ENCODE measurements around the gene ERGIC1. TPM values are rescaled to one million over a fixed set of nuclear protein-coding genes. Genes with fewer than 3 reads are reported as not detected.
"Not testable (repeated sequence)": the region's sequence is repeated elsewhere in the genome, so short reads cannot be mapped to it uniquely, and the experiment has no call there.

Gene ERGIC1
- total RNA-seq, 1 donor from 2014 or later, result 74.8 TPM

DNA sequence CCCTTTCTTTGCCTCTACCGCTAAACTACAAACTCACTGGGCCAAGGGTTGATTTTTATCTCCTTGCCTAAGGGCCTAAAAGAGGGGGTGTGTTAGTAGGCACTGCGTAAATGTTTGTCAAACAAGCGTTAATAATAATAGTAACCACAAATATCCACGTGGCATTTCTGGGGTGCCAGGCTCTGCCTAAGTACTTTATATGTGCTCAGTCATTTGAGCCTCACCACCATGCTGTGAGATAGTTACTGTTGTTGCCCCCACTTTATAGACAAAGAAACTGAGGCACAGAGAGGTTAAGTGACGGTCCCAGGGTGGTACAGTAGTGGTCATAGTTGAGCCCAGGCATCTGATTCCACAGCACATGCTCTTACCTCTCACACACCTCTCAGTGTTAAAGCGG is 52.4 kb downstream of the ERGIC1 start:
- no peak for ATAC-seq
- no peak for DNase-seq (ENCODE audit: missing footprints)
- intact Hi-C loops (cut with DNase I), result no loop called here

DNA sequence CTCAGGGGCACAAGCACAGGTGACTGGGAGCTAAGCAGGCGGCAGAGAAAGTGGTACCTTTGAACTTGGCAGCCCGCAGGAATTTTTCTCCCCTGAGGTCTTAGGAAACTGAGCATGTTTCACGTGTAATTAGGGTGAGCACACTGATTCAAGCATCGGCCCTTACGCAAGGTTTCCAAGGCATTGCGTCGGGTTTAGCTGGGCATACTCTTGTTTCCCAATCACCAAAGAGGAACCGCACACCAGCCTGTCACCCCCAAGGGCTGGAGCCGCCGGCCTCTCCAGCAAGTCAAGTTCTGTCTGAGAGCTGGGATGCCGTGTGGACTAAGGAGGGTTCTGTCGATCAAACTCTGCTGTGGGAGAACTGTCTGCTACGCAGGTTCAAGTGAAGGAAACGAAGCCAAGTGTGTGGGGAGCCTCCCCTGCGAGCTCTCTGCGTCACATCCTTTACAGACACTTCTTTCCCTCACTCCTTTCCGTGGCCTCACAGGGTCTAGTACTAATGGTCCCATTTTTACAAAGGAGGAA is 53.0 kb downstream of the ERGIC1 start:
- ATAC-seq, result peak; percentile 43
- DNase-seq (ENCODE audit: missing footprints), result peak; percentile 91
- intact Hi-C loops (cut with DNase I), result no loop called here

DNA sequence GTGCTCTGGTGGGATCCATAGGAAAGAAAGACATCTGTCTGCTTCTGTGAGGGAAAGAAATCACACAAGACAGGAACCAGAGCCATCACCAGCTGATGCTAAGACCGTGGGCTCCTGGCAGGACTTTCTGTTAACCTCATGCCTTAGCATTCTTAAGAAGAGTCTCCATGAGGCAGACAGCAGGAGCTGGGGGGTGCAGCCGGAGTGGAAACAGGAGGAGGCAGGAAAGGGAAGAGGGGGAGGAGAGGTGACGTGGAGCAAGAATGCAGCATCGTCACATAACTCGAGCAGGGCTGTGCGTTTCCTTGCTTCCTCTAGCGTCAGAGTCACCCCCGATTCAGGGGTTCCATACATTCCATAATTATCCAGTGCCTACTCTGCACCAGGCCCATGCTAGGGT is 53.6 kb downstream of the ERGIC1 start:
- intact Hi-C loops (cut with DNase I), result no loop called here
- DNase-seq (ENCODE audit: missing footprints) (no peak), ATAC-seq (no peak)

DNA sequence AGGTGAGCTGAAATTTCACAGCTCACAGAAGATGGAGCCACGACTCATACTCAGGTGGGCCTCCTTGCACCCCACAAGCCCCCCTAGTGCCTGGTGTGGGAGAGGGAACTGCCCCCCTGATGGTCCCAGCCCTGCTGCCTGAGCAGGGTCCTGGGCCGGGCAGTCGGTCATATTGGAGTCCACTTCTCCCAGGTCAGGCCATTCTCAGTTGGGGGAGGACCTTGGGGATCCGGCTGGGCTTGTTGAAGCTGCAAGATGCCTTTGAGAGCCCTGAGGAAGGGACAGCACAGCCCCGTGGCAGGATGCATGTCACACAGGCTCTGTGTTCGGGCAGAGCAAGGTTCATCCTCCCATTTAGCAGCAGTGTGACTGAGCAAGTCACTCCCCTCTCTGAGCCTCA is 56.6 kb downstream of the ERGIC1 start:
- intact Hi-C loops (cut with DNase I), result no loop called here
- DNase-seq (ENCODE audit: missing footprints), result no peak
- no peak for ATAC-seq

DNA sequence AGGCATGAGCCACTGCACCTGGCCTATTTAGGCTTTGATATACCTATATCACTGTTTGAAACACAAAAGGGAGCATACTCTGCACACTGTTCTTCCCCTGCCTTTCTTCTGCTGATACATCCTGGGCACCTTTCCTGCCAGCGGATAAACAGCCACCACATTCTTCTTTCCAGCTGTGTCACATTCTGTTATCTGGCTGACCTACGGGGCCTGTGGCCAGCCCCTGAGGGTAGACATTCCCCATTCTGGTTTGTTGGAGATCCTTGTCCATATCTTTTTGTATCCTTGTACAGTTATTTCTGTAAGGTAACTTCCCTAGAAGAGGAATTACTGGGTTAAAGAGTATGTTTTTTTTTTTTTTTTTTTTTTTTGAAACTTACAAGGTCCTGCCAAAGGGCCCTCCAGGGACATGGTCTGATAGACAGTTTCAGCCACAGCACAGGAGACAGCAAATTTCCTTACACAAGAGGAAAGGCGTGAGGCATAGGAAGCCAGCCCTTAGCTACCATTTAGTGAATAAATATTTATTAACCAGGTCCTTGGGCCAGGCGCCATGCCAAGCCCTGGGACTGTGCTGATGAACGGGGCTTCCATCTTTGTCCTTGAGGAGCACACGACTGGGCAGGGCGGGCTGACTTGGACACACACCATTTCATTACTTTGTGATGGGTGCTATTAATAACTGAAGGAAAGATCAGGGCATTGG is 57.8 kb downstream of the ERGIC1 start:
- intact Hi-C loops (cut with DNase I), result no loop called here
- DNase-seq (ENCODE audit: missing footprints) (peak; percentile 88), ATAC-seq (peak; percentile 73)

DNA sequence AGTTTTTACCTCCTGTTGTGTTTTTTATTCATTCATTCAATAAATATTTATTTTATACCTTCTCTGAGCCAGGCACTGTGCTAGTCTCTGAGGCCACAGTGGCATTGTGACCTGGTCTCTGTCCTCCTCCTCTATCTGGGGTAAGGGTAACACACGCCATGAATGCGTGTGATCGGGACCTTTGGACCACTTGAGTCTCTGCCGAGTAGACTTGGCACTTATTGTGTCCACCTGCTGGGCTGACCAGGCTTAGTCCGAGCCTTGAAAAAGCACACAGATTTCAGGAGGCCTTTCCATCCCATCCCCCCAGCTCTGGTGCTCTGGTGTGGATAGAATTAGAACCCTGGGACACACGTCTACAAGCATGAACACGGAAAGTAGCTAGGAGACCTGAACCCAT is 58.7 kb downstream of the ERGIC1 start:
- DNase-seq (ENCODE audit: missing footprints), result no peak
- peak; percentile 56 for ATAC-seq
- intact Hi-C loops (cut with DNase I), result no loop called here

DNA sequence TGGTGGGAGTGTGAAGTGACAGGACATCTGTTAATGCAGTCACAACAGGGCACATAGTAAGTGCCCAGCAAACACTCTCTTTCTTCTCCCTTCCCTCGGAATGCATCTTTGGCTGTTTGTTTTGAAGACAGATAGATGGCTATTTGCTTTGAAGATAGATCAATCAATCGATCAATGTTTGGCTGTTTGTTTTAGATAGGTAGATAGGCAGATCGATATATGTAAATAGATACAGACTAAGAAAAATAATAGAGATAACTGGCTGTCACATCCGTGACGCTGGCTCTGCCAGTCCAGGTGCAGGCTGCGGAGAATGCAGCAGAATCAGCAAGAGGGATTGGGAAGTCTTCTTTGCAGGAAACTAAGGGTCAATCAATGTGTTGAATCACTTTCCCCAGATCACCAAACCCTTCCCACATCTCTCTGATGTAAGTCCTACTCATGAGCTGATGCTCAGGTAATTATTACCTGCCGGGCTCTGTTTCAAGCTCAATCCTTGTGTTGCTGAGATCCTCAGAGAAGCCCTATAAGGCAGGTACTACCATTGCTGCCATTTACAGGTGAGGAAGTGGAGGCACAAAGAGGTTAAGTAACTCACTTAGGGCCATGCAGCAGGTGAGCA is 60.8 kb downstream of the ERGIC1 start:
- no peak for ATAC-seq
- DNase-seq (ENCODE audit: missing footprints), result no peak
- intact Hi-C loops (cut with DNase I), result no loop called here

DNA sequence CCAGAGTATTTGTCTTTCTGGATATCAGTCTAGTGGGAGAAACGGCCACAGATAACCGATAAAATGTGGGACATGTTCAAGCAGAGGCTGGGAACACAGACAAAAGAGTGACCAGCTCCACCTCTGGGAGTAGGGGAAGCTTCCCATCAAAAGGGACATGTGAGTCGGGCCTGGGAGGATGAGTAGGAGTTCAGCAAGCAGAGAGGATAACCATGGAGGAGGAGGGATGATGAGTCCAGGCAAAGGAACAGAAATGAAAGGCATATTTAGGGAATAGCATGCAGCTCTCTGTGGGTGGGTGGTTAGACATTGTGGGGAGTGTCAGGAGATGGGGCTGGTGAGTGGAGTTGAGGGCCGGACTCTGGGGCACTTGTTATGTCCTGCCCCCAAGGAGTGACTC is 61.5 kb downstream of the ERGIC1 start:
- intact Hi-C loops (cut with DNase I), result no loop called here
- DNase-seq (ENCODE audit: missing footprints), result no peak
- ATAC-seq, result no peak

DNA sequence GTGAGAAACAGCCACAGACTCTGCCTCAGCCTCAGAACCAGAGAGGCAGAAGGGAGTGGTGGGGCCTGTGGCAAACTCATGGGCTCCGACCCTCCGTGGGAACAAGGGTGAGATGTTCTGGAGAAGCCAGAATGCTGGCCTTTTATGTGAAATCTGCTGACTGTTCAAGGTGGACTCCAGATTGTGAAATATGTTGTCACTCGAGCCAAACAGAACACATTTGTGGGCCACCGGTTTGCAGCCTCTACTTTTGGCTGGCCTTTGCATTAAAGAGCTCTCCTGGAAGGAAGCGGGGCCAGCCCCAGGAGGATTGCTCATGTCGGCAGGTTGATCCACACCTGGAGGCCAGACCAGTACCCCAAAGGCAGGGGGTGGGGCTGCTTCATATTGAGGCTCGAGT is 62.4 kb downstream of the ERGIC1 start:
- DNase-seq (ENCODE audit: missing footprints), result no peak
- intact Hi-C loops (cut with DNase I), result no loop called here
- no peak for ATAC-seq

DNA sequence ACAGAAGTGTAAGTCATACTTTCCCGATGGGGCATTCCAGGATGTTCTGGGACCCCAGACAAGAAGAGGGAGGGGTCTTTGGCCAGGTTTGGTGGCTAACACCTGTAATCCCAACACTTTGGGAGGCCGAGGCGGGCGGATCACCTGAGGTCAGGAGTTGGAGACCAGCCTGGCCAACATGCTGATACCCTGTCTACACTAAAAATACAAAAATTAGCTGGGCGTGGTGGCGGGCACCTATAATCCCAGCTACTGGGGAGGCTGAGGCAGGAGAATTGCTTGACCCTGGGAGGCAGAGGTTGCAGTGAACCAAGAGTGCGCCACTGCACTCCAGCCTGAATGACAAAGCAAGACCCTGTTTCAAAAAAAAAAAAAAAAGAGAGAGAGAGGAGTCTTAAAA is 63.0 kb downstream of the ERGIC1 start:
- DNase-seq (ENCODE audit: missing footprints); intact Hi-C loops (cut with DNase I); ATAC-seq: not testable (repeated sequence)

DNA sequence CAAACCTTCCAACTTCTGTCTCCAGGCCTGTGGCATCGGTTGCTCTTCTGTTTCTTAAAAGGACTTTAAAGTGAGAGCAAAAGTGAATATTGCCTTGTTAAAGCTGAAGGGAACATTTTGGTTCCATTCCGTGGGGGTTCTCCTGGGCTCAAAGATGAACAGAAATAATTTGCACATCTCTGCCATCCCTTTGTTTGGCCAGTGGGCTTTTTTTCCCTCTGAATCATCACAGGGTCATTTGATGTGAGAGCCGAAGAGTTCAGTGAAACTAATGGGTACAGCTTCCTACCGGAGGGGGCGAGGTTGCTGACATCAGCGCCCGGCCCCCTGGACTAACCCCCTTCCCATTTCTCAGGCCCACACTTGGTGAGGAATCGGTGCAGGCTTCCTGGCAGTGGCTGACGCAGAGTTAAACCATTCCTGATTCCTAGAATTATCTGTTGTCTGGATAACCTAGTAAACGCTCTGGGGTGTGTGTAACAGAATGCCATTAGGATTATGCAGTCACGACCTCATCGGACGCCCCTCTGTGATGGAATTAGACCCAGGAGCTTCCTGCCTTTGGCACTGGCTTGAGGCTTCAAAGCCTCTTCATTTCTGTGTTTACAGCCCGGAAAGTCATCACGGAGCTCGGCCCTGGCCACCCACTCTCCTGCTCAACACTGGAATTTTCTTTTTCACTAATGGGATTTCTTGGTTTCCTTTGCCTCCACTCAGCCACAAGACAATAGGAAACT is 63.6 kb downstream of the ERGIC1 start:
- intact Hi-C loops (cut with DNase I), result no loop called here
- ATAC-seq, result no peak
- no peak for DNase-seq (ENCODE audit: missing footprints)

DNA sequence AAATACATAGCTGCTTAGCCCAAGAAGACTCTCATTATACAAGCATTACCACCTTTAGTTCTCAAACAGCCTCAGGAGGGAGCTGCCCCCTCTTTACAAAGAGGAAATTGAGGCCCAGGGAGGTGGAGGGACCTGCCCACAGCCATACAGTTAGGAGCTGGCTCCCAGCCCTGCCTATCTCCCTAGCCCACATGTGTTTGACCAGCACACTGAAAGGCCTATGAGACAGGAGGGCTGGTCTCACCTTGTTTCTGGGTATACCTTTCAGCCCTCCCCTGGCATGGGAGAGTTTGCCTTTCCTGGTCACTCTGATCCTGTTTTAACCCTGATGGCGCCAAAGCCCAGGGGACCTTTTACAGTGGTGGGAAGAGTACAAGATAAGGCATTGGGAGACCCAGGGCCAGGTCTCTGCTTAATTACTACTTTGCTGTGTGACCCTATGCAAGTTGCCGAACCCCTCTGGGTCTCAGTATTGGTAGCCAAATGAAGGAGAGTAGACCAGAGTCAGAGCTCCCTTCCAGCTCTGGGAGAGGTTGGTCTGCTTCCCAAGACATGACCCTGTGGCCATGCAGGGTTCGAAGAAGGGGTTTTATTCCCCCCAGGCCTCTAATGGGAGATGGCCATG is 64.3 kb downstream of the ERGIC1 start:
- ATAC-seq (no peak), DNase-seq (ENCODE audit: missing footprints) (no peak)
- intact Hi-C loops (cut with DNase I), result no loop called here

DNA sequence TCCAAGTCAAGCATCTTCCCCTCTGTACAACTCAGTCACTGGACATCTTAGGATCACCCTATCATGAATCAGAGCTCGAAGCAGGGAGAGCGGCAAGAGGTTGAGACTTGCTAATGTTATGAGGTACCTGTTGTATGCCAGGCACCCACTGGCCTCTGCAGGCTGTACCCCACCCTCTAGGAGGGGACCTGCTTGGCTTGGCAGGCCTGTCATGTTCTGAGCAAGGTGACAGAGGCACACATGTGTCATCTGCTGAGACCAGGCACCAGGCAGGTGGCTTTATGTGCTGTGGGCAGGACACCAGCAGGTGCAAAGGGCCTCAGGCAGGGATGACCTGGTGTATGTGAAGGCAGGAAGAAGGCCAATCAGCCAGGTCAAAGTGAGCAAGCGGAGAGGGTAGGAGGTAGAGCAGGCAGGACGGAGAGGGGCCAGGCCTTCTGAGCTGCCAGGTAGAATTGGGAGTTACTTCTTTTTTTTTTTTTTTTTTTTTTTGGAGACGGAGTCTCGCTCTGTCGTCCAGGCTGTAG is 64.9 kb downstream of the ERGIC1 start:
- no peak for DNase-seq (ENCODE audit: missing footprints)
- intact Hi-C loops (cut with DNase I), result no loop called here
- ATAC-seq, result no peak

DNA sequence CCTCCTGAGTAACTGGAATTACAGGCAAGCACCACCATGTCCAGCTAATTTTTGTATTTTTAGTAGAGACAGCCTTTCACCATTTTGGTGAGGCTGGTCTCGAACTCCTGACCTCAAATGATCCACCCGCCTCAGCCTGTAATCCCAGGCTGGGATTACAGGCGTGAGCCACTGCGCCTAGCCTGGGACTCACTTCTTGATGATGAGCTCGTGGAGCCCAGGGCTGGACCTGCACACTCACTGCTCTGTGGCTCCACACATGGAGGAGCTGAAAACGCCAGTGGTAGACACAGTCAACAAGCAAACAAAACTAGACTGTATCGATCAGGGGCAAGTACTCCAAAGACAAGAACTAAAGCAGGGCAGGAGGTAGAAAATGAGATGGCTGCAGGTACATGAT is 65.4 kb downstream of the ERGIC1 start:
- ATAC-seq (no peak), DNase-seq (ENCODE audit: missing footprints) (no peak)
- intact Hi-C loops (cut with DNase I), result no loop called here

DNA sequence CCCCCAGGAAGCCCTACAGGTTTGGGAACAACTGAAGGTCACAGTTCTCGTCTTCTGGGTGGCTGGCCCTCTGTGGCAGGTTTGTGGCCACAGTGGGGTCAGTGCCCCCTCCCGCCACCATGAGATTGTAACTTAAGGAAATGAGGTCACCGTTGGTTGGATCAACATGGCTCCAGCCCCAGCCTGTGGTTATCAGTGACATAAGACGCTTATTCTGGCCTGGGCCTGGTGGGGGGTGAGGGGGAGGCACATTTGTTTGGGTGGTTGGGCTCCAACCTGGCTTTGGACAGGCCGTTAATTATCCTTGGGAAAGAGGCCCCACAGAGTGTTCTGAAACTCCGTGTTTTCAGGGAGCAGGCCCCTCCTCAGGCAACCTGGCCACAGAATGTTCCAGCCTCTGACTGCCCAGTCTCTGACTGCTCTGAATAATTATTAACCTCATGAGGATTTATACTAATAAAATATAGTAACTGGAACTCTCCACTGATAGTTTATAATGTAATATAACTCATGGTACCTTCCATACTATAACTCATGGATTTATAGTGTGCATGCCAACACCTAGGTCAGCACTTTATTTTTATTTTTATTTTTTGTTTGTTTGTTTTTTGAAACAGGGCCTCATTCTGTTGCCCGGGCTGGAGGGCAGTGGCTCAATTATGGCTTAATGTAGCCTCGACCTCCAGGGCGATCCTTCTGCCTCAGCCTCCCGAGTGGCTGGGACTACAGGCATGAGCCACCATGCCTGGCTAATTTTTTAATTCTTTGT is 67.1 kb downstream of the ERGIC1 start:
- ATAC-seq, result peak; percentile 35
- intact Hi-C loops (cut with DNase I), result no loop called here
- no peak for DNase-seq (ENCODE audit: missing footprints)

DNA sequence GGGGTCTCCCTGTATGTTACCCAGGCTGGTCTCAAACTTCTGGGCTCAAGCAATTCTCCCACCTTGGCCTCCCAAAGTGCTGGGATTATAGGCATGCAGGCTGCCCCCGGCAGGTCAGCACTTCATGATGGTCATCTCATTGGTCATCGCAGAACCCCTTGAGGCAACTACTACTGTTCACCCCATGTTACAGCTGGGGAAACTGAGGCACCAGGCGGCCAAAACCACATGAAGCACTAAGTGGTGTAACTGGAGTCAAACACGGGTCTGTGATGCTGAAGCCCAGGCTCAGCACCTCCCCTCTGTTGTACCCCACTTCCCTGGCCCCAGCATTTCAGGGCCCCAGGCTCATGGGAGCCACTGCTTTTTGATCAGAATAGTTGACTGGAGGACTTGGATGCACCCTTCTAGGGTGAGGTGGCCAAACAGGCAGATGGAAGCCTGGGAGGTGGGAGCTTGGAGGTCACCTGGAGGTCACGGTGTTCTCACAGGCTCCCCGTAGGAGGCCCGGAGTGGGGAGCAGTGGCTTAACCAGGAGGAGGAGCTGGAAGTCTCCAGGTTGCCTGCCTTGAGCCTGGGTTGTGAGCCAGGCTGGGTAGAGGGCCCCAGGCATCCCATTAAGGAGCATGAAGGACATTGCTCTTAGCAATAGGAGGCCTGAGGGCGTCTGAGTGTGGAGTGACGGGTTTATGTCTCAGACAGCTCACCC is 67.9 kb downstream of the ERGIC1 start:
- peak; percentile 9 for DNase-seq (ENCODE audit: missing footprints)
- ATAC-seq, result no peak
- intact Hi-C loops (cut with DNase I), result loop anchor here (2.0 kb wide), 3 partner anchors 29 to 131 kb away; partner anchors contain the start of genes DUSP1 and ERGIC1

DNA sequence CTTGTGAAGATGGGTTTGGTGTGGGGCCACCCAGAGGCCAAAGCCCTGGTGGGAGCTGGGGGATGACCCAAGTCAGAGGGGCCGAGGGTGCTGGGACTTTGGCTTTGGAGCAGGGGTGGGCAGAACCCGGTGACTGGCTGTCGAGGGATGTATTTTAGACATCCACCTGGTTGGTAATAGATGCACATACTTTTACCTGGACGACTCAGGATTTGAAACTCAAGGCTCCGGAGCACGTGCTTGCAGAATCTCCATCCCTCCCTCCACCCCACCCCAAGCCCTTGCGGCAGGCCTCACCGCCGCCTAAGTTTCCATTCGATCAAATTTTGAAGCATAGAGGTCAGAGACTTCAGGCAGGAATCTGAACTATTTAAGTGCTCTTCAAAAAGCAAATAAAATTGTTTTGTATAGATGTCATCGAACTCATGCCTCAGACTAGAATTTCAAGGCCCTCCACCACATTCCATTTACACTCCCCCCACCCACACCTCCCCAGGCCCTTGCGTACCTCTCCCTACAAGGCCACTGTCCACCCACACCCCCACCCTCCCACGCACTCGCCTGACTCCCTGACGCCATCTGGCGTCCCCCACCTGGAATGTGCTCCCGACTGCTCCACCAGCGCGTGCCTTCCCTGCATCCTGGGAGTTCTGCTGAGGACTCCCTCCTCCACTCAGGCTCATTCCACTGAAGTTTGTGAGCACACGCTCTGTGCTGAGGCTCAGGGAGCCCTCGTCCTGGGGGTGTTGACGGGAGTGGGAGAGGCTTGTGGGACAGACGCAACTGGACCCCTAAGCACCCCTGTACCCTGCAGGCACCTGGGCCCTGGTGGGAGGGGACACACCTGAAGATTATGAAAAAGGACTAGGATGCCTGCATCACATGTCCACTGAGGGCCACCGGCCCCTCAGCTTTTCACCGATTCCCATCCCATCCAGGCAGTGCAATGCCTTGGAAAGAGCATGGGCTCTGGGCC is 68.7 kb downstream of the ERGIC1 start:
- ATAC-seq, result peak; percentile 73
- intact Hi-C loops (cut with DNase I), result loop anchor here (1.0 to 2.0 kb wide), 4 partner anchors 30 to 188 kb away; partner anchors contain the start of genes DUSP1 and ERGIC1
- DNase-seq (ENCODE audit: missing footprints), result peak; percentile 85
